HepG2 (cell line): Measurements from ENCODE around the gene KAZALD1. TPM values are rescaled to one million over a fixed set of nuclear protein-coding genes. Genes with fewer than 3 reads are reported as not detected.

ENCODE experiments used
- ATAC-seq: fragments of 200-7000 bp; cut with Tn5 transposase; 3 replicates; pipeline ENCODE4 v1.9.1; 2020; ENCODE audit warnings: mild to moderate bottlenecking, moderate library complexity
- BruUV-seq: library from RNA; stranded (reverse); fragments of 400-500 nt; replicated peaks from 2 replicates; lab custom pipeline; 2021; lab: Mats Ljungman, UMichigan
- CTCF ChIA-PET: fragments of 300-600 bp; formaldehyde crosslinking; extraction: SDS; loops from one replicate; lab custom pipeline; 2021; ENCODE audit warnings: low total read pairs, inconsistent platforms, low intra/inter-chr PET ratio; lab: Yijun Ruan, JAX
- POLR2A ChIA-PET: fragments of 350-600 bp; sonication (Branson Sonifier 250); formaldehyde crosslinking; loops from one replicate; lab custom pipeline; 2020; ENCODE audit warnings: antibody characterized with exemption, inconsistent platforms; lab: Yijun Ruan, JAX
- DNase-seq: peaks from one replicate; pipeline ENCODE4 v3.0.0-alpha.2; 2015; ENCODE audit warnings: low spot score
- FAIRE-seq: peaks from 3 replicates; lab custom pipeline; 2011; peaks lifted over from hg19 to GRCh38; lab: Jason Lieb, UNC
- H2AFZ ChIP-seq: one replicate; pipeline ENCODE4 v1.6.1; 2011; ENCODE audit warnings: low read length, inconsistent platforms
- H3K27ac ChIP-seq: fragments of 300-600 bp; 3 replicates; pipeline ENCODE4 v1.8.0; 2011; ENCODE audit warnings: mixed run types, mild to moderate bottlenecking, mixed read lengths, low read length, inconsistent platforms; ENCODE audit not compliant: insufficient read depth; ENCODE audit errors: extremely low read length
- H3K27me3 ChIP-seq, 2 experiments: fragments of 200-600 bp in 1 of 2; 2 replicates in 1 of 2; 3 replicates in 1 of 2; pipeline versions ENCODE4 v1.6.0 to v1.8.0; 2011; ENCODE audit warnings: low read length in 2 of 2, mild to moderate bottlenecking in 2 of 2, moderate library complexity in 2 of 2, inconsistent platforms in 1 of 2; ENCODE audit not compliant: insufficient read depth in 2 of 2, control insufficient read depth in 1 of 2
- H3K36me3 ChIP-seq, 2 experiments: fragments of 200-600 bp in 1 of 2; replicated peaks in 1 of 2; 2 replicates in 1 of 2; 3 replicates in 1 of 2; pipeline versions ENCODE4 v1.5.1 to v1.8.0; 2011; ENCODE audit warnings: low read length in 2 of 2, inconsistent platforms in 1 of 2; ENCODE audit not compliant: insufficient read depth in 2 of 2, control insufficient read depth in 1 of 2
- H3K4me1 ChIP-seq: 2 replicates; pipeline ENCODE4 v1.5.1; 2012; ENCODE audit warnings: low read length, inconsistent platforms; ENCODE audit not compliant: insufficient read depth
- H3K4me2 ChIP-seq: 2 replicates; pipeline ENCODE4 v1.6.0; 2011; ENCODE audit warnings: low read depth, low read length, inconsistent platforms
- H3K4me3 ChIP-seq, 3 experiments: fragments of 200-600 bp in 1 of 3; sonication (generic), shearing (Covaris generic) in 1 of 3; replicated peaks in 1 of 3; 2 replicates each; pipeline ENCODE4 v1.5.1; 2011 to 2016; ENCODE audit warnings: low read length in 3 of 3, inconsistent platforms in 2 of 3, low read depth in 2 of 3, mild to moderate bottlenecking in 2 of 3, control low read depth in 1 of 3, mixed read lengths in 1 of 3; ENCODE audit not compliant: insufficient read depth in 1 of 3
- H3K79me2 ChIP-seq: one replicate; pipeline ENCODE4 v1.6.1; 2011; ENCODE audit warnings: low read length, inconsistent platforms; ENCODE audit not compliant: insufficient read depth
- H3K9ac ChIP-seq: 2 replicates; pipeline ENCODE4 v1.6.0; 2011; ENCODE audit warnings: mild to moderate bottlenecking, low read depth, low read length, inconsistent platforms; ENCODE audit not compliant: insufficient read depth
- H3K9me3 ChIP-seq: 2 replicates; pipeline ENCODE4 v1.5.1; 2012; ENCODE audit warnings: mild to moderate bottlenecking, low read length
- H4K20me1 ChIP-seq: 2 replicates; pipeline ENCODE4 v1.6.0; 2011; ENCODE audit warnings: inconsistent platforms, mild to moderate bottlenecking, low read length, moderate library complexity; ENCODE audit not compliant: insufficient read depth
- KDM2A ChIP-seq: sonication (generic); formaldehyde crosslinking; IDR thresholded peaks from 2 replicates; pipeline ENCODE4 v1.4.0; 2020; ENCODE audit warnings: low read depth, missing genetic modification reagents, borderline replicate concordance
- PHF8 ChIP-seq: sonication (generic); formaldehyde crosslinking; IDR thresholded peaks from 2 replicates; pipeline ENCODE4 v1.5.0; 2020; ENCODE audit warnings: missing genetic modification reagents
- SALL2 ChIP-seq: sonication (generic); formaldehyde crosslinking; IDR thresholded peaks from 2 replicates; pipeline ENCODE4 v1.8.1; 2023; ENCODE audit warnings: mild to moderate bottlenecking, missing genetic modification reagents, inconsistent platforms
- YEATS4 ChIP-seq: sonication (generic); formaldehyde crosslinking; IDR thresholded peaks from 2 replicates; pipeline ENCODE4 v1.4.0; 2020; ENCODE audit warnings: missing genetic modification reagents, borderline replicate concordance
- ZNF205 ChIP-seq: IDR thresholded peaks from 2 replicates; pipeline ENCODE4 v1.6.1; 2018; ENCODE audit warnings: missing biosample characterization, missing genetic modification reagents
- WGBS: methylation state at CpG from one replicate; pipeline ENCODE4 v1.1.6; 2017; ENCODE audit warnings: low lambda C conversion rate; 5-methylcytosine and 5-hydroxymethylcytosine counted together
- in situ Hi-C: cut with HindIII; loops from 2 replicates; pipeline ENCODE4 v1.10.0; 2017; ENCODE audit warnings: low pct_unique_long_range_greater_than_20kb; ENCODE audit not compliant: extremely low pct_ligation_motif_present
- intact Hi-C: fragments of 100-400 bp; cut with micrococcal nuclease; formaldehyde crosslinking; loops from one replicate; pipeline ENCODE4 v1.10.0; 2022; ENCODE audit not compliant: unreplicated experiment
- polyA plus RNA-seq, 8 experiments: library from polyadenylated mRNA; depleted of rRNA in 3 of 8; stranded (reverse) in 7 of 8; unstranded in 1 of 8; fragments of >200 nt; fragmentation: Illumina TruSeq in 4 of 8; extraction: Trizol in 4 of 8; gene quantifications; 2 replicates each; pipeline versions ENCODE4 v1.2.1 to v1.2.3, GENCODE V29; 2011 to 2016; ENCODE audit warnings: low read depth in 4 of 8, missing spikeins in 1 of 8, mixed read lengths in 1 of 8; ENCODE audit not compliant: insufficient read depth in 1 of 8
- total RNA-seq, 5 experiments: library from RNA; depleted of rRNA; stranded (reverse); fragments of >200 nt; fragmentation: Illumina TruSeq; extraction: Trizol; gene quantifications; 2 replicates each; pipeline ENCODE4 v1.2.3, GENCODE V29; 2016; ENCODE audit warnings: low read depth in 1 of 5
- TF ChIP-seq, protein P1 (sequence below): sonication (generic); formaldehyde crosslinking; IDR thresholded peaks from 2 replicates; pipeline ENCODE4 v1.5.1; 2020; ENCODE audit warnings: mild to moderate bottlenecking, missing genetic modification reagents, moderate library complexity
- TF ChIP-seq, protein P2 (sequence below): sonication (generic); formaldehyde crosslinking; IDR thresholded peaks from 2 replicates; pipeline ENCODE4 v1.5.0; 2020; ENCODE audit warnings: mild to moderate bottlenecking, missing genetic modification reagents, moderate library complexity
- TF ChIP-seq, protein P3 (sequence below): sonication (generic); formaldehyde crosslinking; IDR thresholded peaks from 2 replicates; pipeline ENCODE4 v1.4.0; 2020; ENCODE audit warnings: missing genetic modification reagents
- TF ChIP-seq, protein P4 (sequence below): sonication (generic); formaldehyde crosslinking; IDR thresholded peaks from 2 replicates; pipeline ENCODE4 v1.4.0; 2020; ENCODE audit warnings: missing genetic modification reagents

KAZALD1 gene
- total and polyA plus RNA-seq, 2 of the 13 experiments (the other 11 are each of a cell fraction or from before 2014, with no cell fraction given), result 16.7 to 27.7 TPM

DNA sequence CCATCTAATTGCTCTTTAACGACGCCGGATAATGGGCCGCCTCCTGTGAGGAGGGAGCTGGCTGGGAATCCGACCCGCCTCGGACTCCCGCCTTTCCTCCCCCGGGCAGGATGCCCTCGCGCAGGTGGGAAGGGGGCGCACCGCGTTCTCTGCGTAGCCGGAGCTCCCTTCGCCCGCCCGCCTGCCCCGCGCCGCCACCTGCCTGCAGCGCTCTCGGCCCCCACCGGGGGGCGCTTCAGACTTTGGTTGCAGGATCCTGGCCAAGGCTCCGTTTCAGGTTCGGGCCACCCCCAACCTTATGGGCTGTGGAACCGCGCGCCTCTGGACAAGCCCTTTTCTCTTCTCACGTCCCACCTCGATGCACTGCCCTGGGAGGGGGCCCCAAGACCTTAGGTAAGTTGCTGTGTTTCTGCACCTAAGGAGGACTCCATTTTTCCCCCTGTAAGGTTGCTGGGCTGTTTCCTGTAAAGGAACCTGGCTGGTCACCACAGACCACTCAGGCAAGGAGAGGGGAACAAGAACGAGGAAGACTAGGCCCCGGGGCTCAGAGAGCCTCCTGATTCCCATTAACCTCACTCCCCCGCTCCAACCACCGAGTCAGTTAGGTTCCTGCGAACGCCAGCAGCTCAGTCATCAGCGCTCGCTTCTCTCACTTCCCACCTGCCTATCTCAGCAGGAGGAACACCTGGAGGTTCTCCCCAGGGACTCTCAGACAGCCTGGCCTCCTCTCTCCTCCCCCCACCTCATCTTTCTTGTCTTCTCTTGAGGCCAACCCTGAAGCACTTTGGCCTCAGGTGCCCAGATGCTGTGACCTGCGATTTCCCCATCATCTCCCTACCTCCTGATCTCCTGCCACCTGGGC is 11.3 kb upstream of the KAZALD1 start:
- CTCF ChIA-PET, result interaction anchor here (0.7 to 2.4 kb wide), 2 partner anchors 10 to 17 kb away, joined by 4 to 13 read pairs; no protein-coding TSS in a partner anchor
- 0 out of 2 replicates have a peak, but pooled peaks have one; percentile 50 for TF ChIP-seq ZNF205 (CRISPR knock-in tag)
- TF ChIP-seq KDM2A, result peak; percentile 58; the same call in 1 of the 2 replicates
- TF ChIP-seq, protein P1, sequence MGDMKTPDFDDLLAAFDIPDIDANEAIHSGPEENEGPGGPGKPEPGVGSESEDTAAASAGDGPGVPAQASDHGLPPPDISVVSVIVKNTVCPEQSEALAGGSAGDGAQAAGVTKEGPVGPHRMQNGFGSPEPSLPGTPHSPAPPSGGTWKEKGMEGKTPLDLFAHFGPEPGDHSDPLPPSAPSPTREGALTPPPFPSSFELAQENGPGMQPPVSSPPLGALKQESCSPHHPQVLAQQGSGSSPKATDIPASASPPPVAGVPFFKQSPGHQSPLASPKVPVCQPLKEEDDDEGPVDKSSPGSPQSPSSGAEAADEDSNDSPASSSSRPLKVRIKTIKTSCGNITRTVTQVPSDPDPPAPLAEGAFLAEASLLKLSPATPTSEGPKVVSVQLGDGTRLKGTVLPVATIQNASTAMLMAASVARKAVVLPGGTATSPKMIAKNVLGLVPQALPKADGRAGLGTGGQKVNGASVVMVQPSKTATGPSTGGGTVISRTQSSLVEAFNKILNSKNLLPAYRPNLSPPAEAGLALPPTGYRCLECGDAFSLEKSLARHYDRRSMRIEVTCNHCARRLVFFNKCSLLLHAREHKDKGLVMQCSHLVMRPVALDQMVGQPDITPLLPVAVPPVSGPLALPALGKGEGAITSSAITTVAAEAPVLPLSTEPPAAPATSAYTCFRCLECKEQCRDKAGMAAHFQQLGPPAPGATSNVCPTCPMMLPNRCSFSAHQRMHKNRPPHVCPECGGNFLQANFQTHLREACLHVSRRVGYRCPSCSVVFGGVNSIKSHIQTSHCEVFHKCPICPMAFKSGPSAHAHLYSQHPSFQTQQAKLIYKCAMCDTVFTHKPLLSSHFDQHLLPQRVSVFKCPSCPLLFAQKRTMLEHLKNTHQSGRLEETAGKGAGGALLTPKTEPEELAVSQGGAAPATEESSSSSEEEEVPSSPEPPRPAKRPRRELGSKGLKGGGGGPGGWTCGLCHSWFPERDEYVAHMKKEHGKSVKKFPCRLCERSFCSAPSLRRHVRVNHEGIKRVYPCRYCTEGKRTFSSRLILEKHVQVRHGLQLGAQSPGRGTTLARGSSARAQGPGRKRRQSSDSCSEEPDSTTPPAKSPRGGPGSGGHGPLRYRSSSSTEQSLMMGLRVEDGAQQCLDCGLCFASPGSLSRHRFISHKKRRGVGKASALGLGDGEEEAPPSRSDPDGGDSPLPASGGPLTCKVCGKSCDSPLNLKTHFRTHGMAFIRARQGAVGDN (CRISPR knock-in tag), result peak; percentile 70
- TF ChIP-seq, protein P2, sequence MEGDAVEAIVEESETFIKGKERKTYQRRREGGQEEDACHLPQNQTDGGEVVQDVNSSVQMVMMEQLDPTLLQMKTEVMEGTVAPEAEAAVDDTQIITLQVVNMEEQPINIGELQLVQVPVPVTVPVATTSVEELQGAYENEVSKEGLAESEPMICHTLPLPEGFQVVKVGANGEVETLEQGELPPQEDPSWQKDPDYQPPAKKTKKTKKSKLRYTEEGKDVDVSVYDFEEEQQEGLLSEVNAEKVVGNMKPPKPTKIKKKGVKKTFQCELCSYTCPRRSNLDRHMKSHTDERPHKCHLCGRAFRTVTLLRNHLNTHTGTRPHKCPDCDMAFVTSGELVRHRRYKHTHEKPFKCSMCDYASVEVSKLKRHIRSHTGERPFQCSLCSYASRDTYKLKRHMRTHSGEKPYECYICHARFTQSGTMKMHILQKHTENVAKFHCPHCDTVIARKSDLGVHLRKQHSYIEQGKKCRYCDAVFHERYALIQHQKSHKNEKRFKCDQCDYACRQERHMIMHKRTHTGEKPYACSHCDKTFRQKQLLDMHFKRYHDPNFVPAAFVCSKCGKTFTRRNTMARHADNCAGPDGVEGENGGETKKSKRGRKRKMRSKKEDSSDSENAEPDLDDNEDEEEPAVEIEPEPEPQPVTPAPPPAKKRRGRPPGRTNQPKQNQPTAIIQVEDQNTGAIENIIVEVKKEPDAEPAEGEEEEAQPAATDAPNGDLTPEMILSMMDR (CRISPR knock-in tag), result peak; percentile 84
- TF ChIP-seq YEATS4 (CRISPR knock-in tag), result no peak
- TF ChIP-seq, protein P3, sequence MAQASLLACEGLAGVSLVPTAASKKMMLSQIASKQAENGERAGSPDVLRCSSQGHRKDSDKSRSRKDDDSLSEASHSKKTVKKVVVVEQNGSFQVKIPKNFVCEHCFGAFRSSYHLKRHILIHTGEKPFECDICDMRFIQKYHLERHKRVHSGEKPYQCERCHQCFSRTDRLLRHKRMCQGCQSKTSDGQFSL (CRISPR knock-in tag), result 0 out of 2 replicates have a peak, but pooled peaks have one; percentile 18
- TF ChIP-seq PHF8 (CRISPR knock-in tag), result no peak
- peak; percentile 52; the same call in 1 of the 2 replicates for TF ChIP-seq SALL2 (CRISPR knock-in tag)
- TF ChIP-seq, protein P4, sequence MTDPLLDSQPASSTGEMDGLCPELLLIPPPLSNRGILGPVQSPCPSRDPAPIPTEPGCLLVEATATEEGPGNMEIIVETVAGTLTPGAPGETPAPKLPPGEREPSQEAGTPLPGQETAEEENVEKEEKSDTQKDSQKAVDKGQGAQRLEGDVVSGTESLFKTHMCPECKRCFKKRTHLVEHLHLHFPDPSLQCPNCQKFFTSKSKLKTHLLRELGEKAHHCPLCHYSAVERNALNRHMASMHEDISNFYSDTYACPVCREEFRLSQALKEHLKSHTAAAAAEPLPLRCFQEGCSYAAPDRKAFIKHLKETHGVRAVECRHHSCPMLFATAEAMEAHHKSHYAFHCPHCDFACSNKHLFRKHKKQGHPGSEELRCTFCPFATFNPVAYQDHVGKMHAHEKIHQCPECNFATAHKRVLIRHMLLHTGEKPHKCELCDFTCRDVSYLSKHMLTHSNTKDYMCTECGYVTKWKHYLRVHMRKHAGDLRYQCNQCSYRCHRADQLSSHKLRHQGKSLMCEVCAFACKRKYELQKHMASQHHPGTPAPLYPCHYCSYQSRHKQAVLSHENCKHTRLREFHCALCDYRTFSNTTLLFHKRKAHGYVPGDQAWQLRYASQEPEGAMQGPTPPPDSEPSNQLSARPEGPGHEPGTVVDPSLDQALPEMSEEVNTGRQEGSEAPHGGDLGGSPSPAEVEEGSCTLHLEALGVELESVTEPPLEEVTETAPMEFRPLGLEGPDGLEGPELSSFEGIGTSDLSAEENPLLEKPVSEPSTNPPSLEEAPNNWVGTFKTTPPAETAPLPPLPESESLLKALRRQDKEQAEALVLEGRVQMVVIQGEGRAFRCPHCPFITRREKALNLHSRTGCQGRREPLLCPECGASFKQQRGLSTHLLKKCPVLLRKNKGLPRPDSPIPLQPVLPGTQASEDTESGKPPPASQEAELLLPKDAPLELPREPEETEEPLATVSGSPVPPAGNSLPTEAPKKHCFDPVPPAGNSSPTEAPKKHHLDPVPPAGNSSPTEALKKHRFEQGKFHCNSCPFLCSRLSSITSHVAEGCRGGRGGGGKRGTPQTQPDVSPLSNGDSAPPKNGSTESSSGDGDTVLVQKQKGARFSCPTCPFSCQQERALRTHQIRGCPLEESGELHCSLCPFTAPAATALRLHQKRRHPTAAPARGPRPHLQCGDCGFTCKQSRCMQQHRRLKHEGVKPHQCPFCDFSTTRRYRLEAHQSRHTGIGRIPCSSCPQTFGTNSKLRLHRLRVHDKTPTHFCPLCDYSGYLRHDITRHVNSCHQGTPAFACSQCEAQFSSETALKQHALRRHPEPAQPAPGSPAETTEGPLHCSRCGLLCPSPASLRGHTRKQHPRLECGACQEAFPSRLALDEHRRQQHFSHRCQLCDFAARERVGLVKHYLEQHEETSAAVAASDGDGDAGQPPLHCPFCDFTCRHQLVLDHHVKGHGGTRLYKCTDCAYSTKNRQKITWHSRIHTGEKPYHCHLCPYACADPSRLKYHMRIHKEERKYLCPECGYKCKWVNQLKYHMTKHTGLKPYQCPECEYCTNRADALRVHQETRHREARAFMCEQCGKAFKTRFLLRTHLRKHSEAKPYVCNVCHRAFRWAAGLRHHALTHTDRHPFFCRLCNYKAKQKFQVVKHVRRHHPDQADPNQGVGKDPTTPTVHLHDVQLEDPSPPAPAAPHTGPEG (CRISPR knock-in tag), result peak; percentile 96

More for the DNA sequence above, 11.3 kb upstream of the KAZALD1 start:
- FAIRE-seq (no peak), DNase-seq (peak; percentile 44), ATAC-seq (peak; percentile 82)
- H3K27me3 ChIP-seq, result no peaks in the 10 kb centered on the region; a peak in 1 of 5 replicates
- peak overlapping the region; percentile 7 for H2AFZ ChIP-seq
- no peaks in the 10 kb centered on the region for H3K36me3 ChIP-seq
- in situ Hi-C loops, result no loop called here
- peaks cover 46% of the 10 kb centered on the region for H3K4me1 ChIP-seq
- H3K27ac ChIP-seq, result no peak overlapping the region
- BruUV-seq, result no TSS peak
- POLR2A ChIA-PET, result interaction anchor here (0.6 to 3.2 kb wide), 8 partner anchors 7 to 515 kb away, joined by 3 to 35 read pairs (median 3); partner anchors contain the start of genes HIF1AN and KAZALD1
- H3K9me3 ChIP-seq, result no peaks in the 10 kb centered on the region
- H3K9ac ChIP-seq, result peak overlapping the region; percentile 41
- no peaks in the 10 kb centered on the region for H4K20me1 ChIP-seq
- no peaks in the 10 kb centered on the region for H3K79me2 ChIP-seq
- intact Hi-C loops, result no loop called here
- H3K4me2 ChIP-seq, result peak overlapping the region; percentile 86
- 56% methylated on average over 10 of the region's 42 CpGs for WGBS
- H3K4me3 ChIP-seq, result peak overlapping the region; percentile 32 to 67 (median 46); a peak in 5 of 6 replicates
